GM12874 (cell line): ENCODE results near the gene GRAMD2B.

Experiments used
- TF ChIP-seq, protein P1 (sequence below): IDR thresholded peaks from 2 replicates; pipeline ENCODE4 v1.5.1; 2011; ENCODE audit warnings: low read depth, mild to moderate bottlenecking, control low read depth, low read length, moderate library complexity; ENCODE audit not compliant: insufficient read depth

Gene GRAMD2B

GRCh38 chr5:126534553-126534952, 111.3 kb downstream of the GRAMD2B start:
- TF ChIP-seq, protein P1, sequence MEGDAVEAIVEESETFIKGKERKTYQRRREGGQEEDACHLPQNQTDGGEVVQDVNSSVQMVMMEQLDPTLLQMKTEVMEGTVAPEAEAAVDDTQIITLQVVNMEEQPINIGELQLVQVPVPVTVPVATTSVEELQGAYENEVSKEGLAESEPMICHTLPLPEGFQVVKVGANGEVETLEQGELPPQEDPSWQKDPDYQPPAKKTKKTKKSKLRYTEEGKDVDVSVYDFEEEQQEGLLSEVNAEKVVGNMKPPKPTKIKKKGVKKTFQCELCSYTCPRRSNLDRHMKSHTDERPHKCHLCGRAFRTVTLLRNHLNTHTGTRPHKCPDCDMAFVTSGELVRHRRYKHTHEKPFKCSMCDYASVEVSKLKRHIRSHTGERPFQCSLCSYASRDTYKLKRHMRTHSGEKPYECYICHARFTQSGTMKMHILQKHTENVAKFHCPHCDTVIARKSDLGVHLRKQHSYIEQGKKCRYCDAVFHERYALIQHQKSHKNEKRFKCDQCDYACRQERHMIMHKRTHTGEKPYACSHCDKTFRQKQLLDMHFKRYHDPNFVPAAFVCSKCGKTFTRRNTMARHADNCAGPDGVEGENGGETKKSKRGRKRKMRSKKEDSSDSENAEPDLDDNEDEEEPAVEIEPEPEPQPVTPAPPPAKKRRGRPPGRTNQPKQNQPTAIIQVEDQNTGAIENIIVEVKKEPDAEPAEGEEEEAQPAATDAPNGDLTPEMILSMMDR, result no peak

DNA sequence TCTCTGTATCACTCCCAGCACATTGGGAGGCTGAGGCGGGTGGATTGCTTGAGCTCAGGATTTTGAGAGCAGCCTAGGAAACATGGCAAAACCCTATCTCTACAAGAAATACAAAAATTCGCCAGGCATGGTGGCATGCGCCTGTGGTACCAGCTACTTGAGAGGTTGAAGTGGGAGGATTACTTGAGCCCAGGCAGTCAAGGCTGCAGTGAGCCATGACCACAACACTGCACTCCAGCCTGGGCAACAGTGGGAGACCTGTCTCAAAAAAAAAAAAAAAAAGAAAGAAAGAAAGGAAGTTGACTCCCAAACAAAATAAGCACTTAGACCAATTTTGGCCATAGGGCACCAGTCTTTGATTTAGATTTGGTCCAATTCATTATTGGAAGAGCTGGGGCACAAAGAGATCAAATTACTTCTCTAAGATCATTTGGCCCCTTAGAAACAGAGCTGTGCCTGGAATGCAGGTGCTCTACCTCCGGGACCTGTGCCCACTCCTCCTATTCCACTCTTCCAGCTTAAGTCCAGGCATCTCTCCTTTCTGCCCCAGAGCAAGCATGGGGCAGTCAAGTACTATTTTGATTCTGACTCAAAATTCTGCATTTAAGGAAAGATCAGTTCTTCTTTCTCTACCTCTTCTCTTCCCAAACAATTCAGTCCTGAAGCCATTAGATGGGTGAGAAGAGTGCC, 112.8 kb downstream of the GRAMD2B start:
- TF ChIP-seq, protein P1, result no peak

- TF ChIP-seq, protein P1, result no peak
These were observed 113.7 kb downstream of the GRAMD2B start for GRCh38 chr5:126536874-126537273.

DNA sequence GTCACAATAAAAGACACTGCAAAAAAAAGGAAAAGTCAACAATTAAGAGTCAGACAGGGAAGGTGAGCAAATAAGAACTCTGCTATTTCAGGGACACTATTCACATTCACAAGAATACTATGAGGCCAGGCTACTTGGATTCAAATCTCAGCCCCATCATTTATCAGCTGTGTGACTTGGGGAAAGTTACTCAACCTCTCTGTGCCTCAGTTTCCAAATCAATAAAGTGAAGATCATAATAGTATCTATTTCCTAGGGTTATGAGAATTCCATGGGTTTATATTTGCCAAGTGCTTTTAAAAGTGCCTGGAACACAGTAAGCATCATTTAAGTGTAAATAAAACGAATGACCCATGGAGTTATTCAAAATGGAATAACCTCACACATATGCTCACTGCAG, 115.4 kb downstream of the GRAMD2B start:
- TF ChIP-seq, protein P1, result no peak

DNA sequence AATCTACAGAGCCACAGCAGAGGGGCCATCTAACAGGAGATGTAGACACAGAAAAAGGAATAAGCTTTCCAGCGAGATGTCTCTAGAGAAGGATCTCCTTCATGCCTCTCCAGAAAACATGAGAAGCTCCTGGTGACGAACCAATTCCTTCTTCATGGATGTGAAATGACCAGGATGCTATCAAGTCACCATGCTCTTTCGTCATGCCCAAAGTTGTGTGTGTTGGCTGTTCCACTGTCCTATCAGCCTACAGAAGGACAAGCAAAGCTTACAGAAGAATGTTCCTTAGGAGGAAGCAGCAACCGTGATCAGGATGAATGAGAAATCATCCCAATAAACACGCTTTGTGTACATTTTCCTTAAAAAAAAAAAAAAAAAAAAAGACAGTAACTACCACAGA, 117.4 kb downstream of the GRAMD2B start:
- TF ChIP-seq, protein P1, result no peak

- TF ChIP-seq, protein P1, result no peak
These were observed 119.2 kb downstream of the GRAMD2B start for GRCh38 chr5:126542441-126542840.

GRCh38 chr5:126543009-126543408, 119.8 kb downstream of the GRAMD2B start:
- TF ChIP-seq, protein P1, result no peak

GRCh38 chr5:126543660-126544059, 120.5 kb downstream of the GRAMD2B start:
- TF ChIP-seq, protein P1, result no peak
